Colon (tissue), 2 donors: Measurements from ENCODE around the gene MCU.

Source experiments
- FAIRE-seq: peaks from 2 replicates; lab custom pipeline; 2012; peaks lifted over from hg19 to GRCh38; lab: Jason Lieb, UNC
- donor health status: control.
- donor health status: control.

MCU gene

GRCh38 chr10:72802763-72803505 is 111.0 kb downstream of the MCU start:
- no peak for FAIRE-seq

GRCh38 chr10:72808001-72808400 is 116.1 kb downstream of the MCU start:
- FAIRE-seq = no peak

- FAIRE-seq = no peak
These were observed 117.1 kb downstream of the MCU start for GRCh38 chr10:72809006-72809405.

GRCh38 chr10:72810976-72811375 is 119.0 kb downstream of the MCU start:
- FAIRE-seq = no peak

- no peak for FAIRE-seq
These were observed 120.4 kb downstream of the MCU start for GRCh38 chr10:72812415-72812752.

GRCh38 chr10:72812753-72813430 is 120.9 kb downstream of the MCU start:
- FAIRE-seq = no peak

GRCh38 chr10:72814099-72814790 is 122.3 kb downstream of the MCU start:
- FAIRE-seq = no peak

GRCh38 chr10:72816565-72816964 is 124.6 kb downstream of the MCU start:
- FAIRE-seq = no peak

GRCh38 chr10:72818076-72818475 is 126.1 kb downstream of the MCU start:
- FAIRE-seq = no peak

- no peak for FAIRE-seq
These were observed 127.1 kb downstream of the MCU start for GRCh38 chr10:72819053-72819452.

- FAIRE-seq = no peak
These were observed 129.7 kb downstream of the MCU start for GRCh38 chr10:72821606-72822005.

- no peak for FAIRE-seq
These were observed 130.5 kb downstream of the MCU start for GRCh38 chr10:72822342-72822986.

- FAIRE-seq = no peak
These were observed 133.2 kb downstream of the MCU start for GRCh38 chr10:72825163-72825562.

- FAIRE-seq = no peak
These were observed 134.4 kb downstream of the MCU start for GRCh38 chr10:72826346-72826745.

GRCh38 chr10:72828294-72828693 is 136.4 kb downstream of the MCU start:
- no peak for FAIRE-seq

GRCh38 chr10:72830625-72831024 is 138.7 kb downstream of the MCU start:
- no peak for FAIRE-seq

GRCh38 chr10:72831696-72832409 is 139.9 kb downstream of the MCU start:
- no peak for FAIRE-seq

- no peak for FAIRE-seq
These were observed 140.8 kb downstream of the MCU start for GRCh38 chr10:72832701-72833100.

- no peak for FAIRE-seq
These were observed 142.4 kb downstream of the MCU start for GRCh38 chr10:72834183-72834825.

- FAIRE-seq = peak; percentile 57
These were observed 148.4 kb downstream of the MCU start for GRCh38 chr10:72840319-72840718.

GRCh38 chr10:72841487-72841886 is 149.5 kb downstream of the MCU start:
- FAIRE-seq = no peak

GRCh38 chr10:72842164-72842563 is 150.2 kb downstream of the MCU start:
- no peak for FAIRE-seq
